GM12872 (cell line): ENCODE data around the gene CCDC74A.

ENCODE experiments used
- TF ChIP-seq, protein P1 (sequence below): IDR thresholded peaks from 3 replicates; pipeline ENCODE4 v1.5.1; 2011; ENCODE audit warnings: low read depth, mild to moderate bottlenecking, low read length, moderate library complexity; ENCODE audit not compliant: insufficient read depth

The CCDC74A gene

DNA sequence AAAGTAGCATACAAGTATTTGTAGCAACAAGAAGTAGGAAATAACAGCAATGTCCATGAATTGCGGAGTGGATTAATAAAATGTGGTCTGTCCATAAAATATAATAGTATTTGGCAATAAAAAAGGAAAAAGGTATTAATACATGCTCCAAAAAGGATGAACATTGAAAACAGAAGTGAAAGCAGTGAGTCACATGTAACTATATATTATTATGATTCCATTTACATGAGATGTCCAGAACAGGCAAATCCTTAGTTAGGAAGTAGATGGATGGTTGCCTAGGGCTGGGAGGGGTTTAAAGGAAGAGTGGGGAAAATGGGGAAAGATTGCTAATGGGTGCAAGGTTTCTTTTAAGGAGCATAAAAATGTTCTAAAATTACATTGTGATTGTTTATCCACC is 44.5 kb downstream of the CCDC74A start:
- TF ChIP-seq, protein P1, sequence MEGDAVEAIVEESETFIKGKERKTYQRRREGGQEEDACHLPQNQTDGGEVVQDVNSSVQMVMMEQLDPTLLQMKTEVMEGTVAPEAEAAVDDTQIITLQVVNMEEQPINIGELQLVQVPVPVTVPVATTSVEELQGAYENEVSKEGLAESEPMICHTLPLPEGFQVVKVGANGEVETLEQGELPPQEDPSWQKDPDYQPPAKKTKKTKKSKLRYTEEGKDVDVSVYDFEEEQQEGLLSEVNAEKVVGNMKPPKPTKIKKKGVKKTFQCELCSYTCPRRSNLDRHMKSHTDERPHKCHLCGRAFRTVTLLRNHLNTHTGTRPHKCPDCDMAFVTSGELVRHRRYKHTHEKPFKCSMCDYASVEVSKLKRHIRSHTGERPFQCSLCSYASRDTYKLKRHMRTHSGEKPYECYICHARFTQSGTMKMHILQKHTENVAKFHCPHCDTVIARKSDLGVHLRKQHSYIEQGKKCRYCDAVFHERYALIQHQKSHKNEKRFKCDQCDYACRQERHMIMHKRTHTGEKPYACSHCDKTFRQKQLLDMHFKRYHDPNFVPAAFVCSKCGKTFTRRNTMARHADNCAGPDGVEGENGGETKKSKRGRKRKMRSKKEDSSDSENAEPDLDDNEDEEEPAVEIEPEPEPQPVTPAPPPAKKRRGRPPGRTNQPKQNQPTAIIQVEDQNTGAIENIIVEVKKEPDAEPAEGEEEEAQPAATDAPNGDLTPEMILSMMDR = no peak

DNA sequence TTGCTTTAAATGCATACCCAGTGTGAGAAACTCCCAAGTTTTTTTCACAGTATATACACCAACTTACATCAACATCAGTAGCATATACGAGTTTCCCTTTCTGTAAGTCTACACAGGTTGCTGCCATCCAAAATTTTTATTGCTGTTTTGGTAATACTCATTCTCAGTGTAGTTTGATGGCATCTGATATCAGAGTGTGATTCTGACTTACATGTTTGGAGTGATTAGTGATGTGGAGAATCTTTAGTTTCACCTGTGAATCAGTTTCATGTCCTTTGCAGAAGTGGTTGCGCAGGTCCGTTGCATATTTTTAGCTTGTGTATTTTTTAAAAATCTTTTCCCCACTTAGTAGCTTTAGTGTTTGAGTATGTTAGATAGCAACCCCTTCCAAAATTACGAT is 50.1 kb downstream of the CCDC74A start:
- TF ChIP-seq, protein P1 = no peak

DNA sequence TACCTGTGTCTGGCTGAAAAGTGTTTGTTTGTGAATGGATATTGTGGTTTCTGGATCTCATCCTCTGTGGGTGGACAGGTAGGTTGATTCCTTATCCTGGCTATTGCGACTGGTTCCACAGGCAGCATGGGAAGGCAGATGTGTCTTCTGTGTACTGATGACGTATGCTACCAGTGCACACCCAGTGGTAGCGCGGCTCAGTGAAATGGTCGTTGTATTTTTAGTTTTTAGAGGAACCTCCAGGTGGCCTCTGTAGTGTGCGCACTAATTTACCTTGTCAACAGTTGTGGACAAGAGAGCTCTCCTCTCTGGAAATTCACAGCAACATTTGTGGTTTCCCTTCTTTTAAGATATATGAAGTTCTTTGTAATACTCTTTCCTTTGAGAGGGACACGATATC is 52.5 kb downstream of the CCDC74A start:
- TF ChIP-seq, protein P1 = no peak
